NCI-H510A (cell line): ENCODE results near the gene FRMPD1.
"Not testable (repeated sequence)": the region's sequence is repeated elsewhere in the genome, so short reads cannot be mapped to it uniquely, and the experiment has no call there.

Experiments used
- DNase-seq: peaks from one replicate; lab custom pipeline; 2025; lab: John Stamatoyannopoulos, UW

The FRMPD1 gene

GRCh38 chr9:37740631-37741328 is 90.0 kb downstream of the FRMPD1 start:
- no peak for DNase-seq

- DNase-seq, result no peak
Observed at GRCh38 chr9:37745970-37746369, 95.2 kb downstream of the FRMPD1 start.

GRCh38 chr9:37746448-37747270 is 95.9 kb downstream of the FRMPD1 start:
- DNase-seq, result no peak

- DNase-seq, result no peak
Observed at GRCh38 chr9:37747271-37747753, 96.6 kb downstream of the FRMPD1 start.

GRCh38 chr9:37749129-37749528 is 98.4 kb downstream of the FRMPD1 start:
- no peak for DNase-seq

GRCh38 chr9:37751186-37751585 is 100.4 kb downstream of the FRMPD1 start:
- no peak for DNase-seq

- DNase-seq, result not testable (repeated sequence)
Observed at GRCh38 chr9:37751704-37752103, 101.0 kb downstream of the FRMPD1 start.

GRCh38 chr9:37752112-37752511 is 101.4 kb downstream of the FRMPD1 start:
- not testable (repeated sequence) for DNase-seq

GRCh38 chr9:37752642-37753488 is 102.1 kb downstream of the FRMPD1 start:
- no peak for DNase-seq

- DNase-seq, result peak; percentile 25
Observed at GRCh38 chr9:37753489-37754190, 102.9 kb downstream of the FRMPD1 start, which contains the start of gene TRMT10B. TSS of gene TRMT10B (plus strand) at chr9:37753805. CDS start at chr9:37761932, 8,127 bp downstream.

- no peak for DNase-seq
Observed at GRCh38 chr9:37758747-37759146, 108.0 kb downstream of the FRMPD1 start.

GRCh38 chr9:37760416-37761161 is 109.8 kb downstream of the FRMPD1 start:
- DNase-seq, result no peak

- DNase-seq, result no peak
Observed at GRCh38 chr9:37761511-37761910, 110.8 kb downstream of the FRMPD1 start.

- DNase-seq, result not testable (repeated sequence)
Observed at GRCh38 chr9:37765263-37765662, 114.5 kb downstream of the FRMPD1 start.

- DNase-seq, result no peak
Observed at GRCh38 chr9:37769306-37769705, 118.6 kb downstream of the FRMPD1 start.

- no peak for DNase-seq
Observed at GRCh38 chr9:37769995-37770394, 119.2 kb downstream of the FRMPD1 start.

GRCh38 chr9:37775216-37775919 is 124.6 kb downstream of the FRMPD1 start:
- no peak for DNase-seq

- DNase-seq, result no peak
Observed at GRCh38 chr9:37776328-37776727, 125.6 kb downstream of the FRMPD1 start.

- no peak for DNase-seq
Observed at GRCh38 chr9:37778534-37778933, 127.8 kb downstream of the FRMPD1 start.

GRCh38 chr9:37784291-37784615 is 133.5 kb downstream of the FRMPD1 start:
- no peak for DNase-seq
